ENCODE measurements around the gene OR2A7. TPM values are rescaled to one million over a fixed set of nuclear protein-coding genes. Genes with fewer than 3 reads are reported as not detected.
"Not testable (repeated sequence)": the region's sequence is repeated elsewhere in the genome, so short reads cannot be mapped to it uniquely, and the experiment has no call there.

The OR2A7 gene
- total and polyA plus RNA-seq, 2 of the 8 experiments (the other 6 are each of a cell fraction or from before 2014, with no cell fraction given) = 1.9 to 3.3 TPM

DNA sequence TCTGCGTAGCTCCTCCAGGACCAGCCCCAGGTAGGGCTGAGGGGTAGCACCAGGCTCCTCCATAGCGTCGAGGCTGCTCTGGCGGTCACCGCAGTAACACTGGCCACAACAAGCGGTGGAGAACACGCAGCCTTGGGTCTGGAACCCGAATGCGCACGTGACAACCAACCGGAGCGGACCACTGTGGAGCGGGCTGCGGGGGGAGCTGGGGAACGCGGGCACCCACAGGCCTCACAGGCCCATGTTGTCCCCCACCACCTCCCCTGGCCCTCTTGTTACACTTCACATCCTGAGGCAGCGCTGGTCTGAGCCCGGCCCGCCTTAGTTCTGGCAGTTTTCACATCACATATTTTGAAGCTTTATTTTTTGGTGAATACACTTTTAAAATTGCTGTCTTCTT lies 4.6 kb upstream of the OR2A7 start, which contains the start of gene CTAGE8:
CTAGE8 (minus strand) TSS at position 101 of the 400 bp plus-strand sequence; CDS start at position 63, 38 bp downstream.
- H2BK12ac ChIP-seq (ENCODE audit: low read depth, low read length); H3K4me3 ChIP-seq (ENCODE audit: extremely low read depth in 1 of 4, insufficient read depth in 2 of 4, low read depth in 3 of 4, low read length in 4 of 4); FAIRE-seq; H3K4me1 ChIP-seq (replicated peaks in 1 of 4; ENCODE audit: control insufficient read depth in 3 of 4, insufficient read depth in 4 of 4, low read length in 3 of 4); H3K36me3 ChIP-seq (ENCODE audit: control insufficient read depth in 2 of 4, insufficient read depth in 4 of 4, low read length in 3 of 4); H3K23ac ChIP-seq (ENCODE audit: insufficient read length); H2BK20ac ChIP-seq (ENCODE audit: low read length); H3K27ac ChIP-seq (ENCODE audit: low read depth, low read length); H3K18ac ChIP-seq (ENCODE audit: extremely low read depth, low read length); H2BK120ac ChIP-seq (replicated peaks; ENCODE audit: low read depth, low read length); H3K9ac ChIP-seq (replicated peaks in 1 of 4; ENCODE audit: extremely low read depth in 1 of 4, low read depth in 3 of 4, low read length in 3 of 4); H3K27me3 ChIP-seq (replicated peaks in 1 of 4; ENCODE audit: control insufficient read depth in 3 of 4, extremely low read depth in 1 of 4, insufficient read depth in 3 of 4, low read length in 3 of 4); H3K4me2 ChIP-seq (ENCODE audit: insufficient read depth in 1 of 2, low read depth in 2 of 2, low read length in 2 of 2); H3K56ac ChIP-seq (replicated peaks; ENCODE audit: insufficient read length, low read depth, low read length); H3K9me3 ChIP-seq (ENCODE audit: insufficient read depth in 2 of 2, low read depth in 1 of 2, low read length in 1 of 2); POLR2A ChIA-PET (ENCODE audit: partially characterized antibody); H3K4ac ChIP-seq (replicated peaks; ENCODE audit: insufficient read length, low read depth, low read length); H2AFZ ChIP-seq (ENCODE audit: low read length); H2BK15ac ChIP-seq (ENCODE audit: low read length); H3K23me2 ChIP-seq (ENCODE audit: low read depth, low read length); H2AK5ac ChIP-seq (ENCODE audit: low read depth, low read length); H4K91ac ChIP-seq (replicated peaks; ENCODE audit: insufficient read length, low read length); H3K79me2 ChIP-seq (ENCODE audit: control insufficient read depth in 1 of 2, insufficient read depth in 2 of 2, low read length in 2 of 2); H4K8ac ChIP-seq (ENCODE audit: extremely low read depth, insufficient read depth, low read length); DNase-seq (ENCODE audit: low read depth in 1 of 2, low spot score in 2 of 2); H4K20me1 ChIP-seq (replicated peaks in 1 of 2; ENCODE audit: control insufficient read depth in 1 of 2, insufficient read depth in 2 of 2, low read length in 2 of 2); H3K14ac ChIP-seq (ENCODE audit: insufficient read length); H3K79me1 ChIP-seq (ENCODE audit: low read depth, low read length); CTCF ChIA-PET (ENCODE audit: partially characterized antibody); H4K5ac ChIP-seq (ENCODE audit: insufficient read length, low read depth, low read length); H2BK5ac ChIP-seq (ENCODE audit: low read depth, low read length): not testable (repeated sequence)
- WGBS, 2 experiments (ENCODE audit: extremely low coverage in 1 of 2, insufficient coverage in 1 of 2, insufficient read length in 1 of 2, insufficient replicate concordance in 2 of 2, low coverage in 1 of 2, low lambda C conversion rate in 2 of 2, missing lambda C conversion rate in 1 of 2) = no CpG with 5 or more reads among the region's 19 CpGs

DNA sequence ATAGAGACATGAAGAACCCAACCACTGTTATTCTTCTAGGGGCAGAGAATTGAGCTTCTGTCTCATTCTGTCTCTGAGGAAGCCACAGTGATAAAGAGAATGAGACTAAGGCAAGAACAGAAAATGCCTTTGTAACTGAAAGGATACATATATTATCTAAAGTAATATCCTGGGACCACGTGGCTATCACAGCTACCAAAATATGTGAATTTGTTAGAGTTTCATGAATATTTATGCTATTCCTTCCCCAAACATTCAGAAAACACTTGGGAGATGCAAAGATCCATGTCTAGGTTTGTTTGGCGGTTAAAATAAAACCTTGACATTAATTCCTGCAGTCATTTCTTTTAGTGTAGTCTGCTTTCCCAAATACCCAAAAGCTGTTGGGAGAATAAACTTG lies 2.5 kb downstream of the OR2A7 start:
- DNase-seq (ENCODE audit: low read depth in 1 of 2, low spot score in 2 of 2); H3K23me2 ChIP-seq (ENCODE audit: low read depth, low read length); H3K27ac ChIP-seq (ENCODE audit: low read depth, low read length); H4K91ac ChIP-seq (replicated peaks; ENCODE audit: insufficient read length, low read length); H2BK5ac ChIP-seq (ENCODE audit: low read depth, low read length); H3K14ac ChIP-seq (ENCODE audit: insufficient read length); H3K18ac ChIP-seq (ENCODE audit: extremely low read depth, low read length); H2BK120ac ChIP-seq (replicated peaks; ENCODE audit: low read depth, low read length); H2AK5ac ChIP-seq (ENCODE audit: low read depth, low read length); H4K20me1 ChIP-seq (replicated peaks in 1 of 2; ENCODE audit: control insufficient read depth in 1 of 2, insufficient read depth in 2 of 2, low read length in 2 of 2); H3K56ac ChIP-seq (replicated peaks; ENCODE audit: insufficient read length, low read depth, low read length); H2BK20ac ChIP-seq (ENCODE audit: low read length); H3K79me1 ChIP-seq (ENCODE audit: low read depth, low read length); H3K4me1 ChIP-seq (replicated peaks in 1 of 4; ENCODE audit: control insufficient read depth in 3 of 4, insufficient read depth in 4 of 4, low read length in 3 of 4); H2AFZ ChIP-seq (ENCODE audit: low read length); H3K9ac ChIP-seq (replicated peaks in 1 of 4; ENCODE audit: extremely low read depth in 1 of 4, low read depth in 3 of 4, low read length in 3 of 4); H3K4ac ChIP-seq (replicated peaks; ENCODE audit: insufficient read length, low read depth, low read length); H3K23ac ChIP-seq (ENCODE audit: insufficient read length); H3K36me3 ChIP-seq (ENCODE audit: control insufficient read depth in 2 of 4, insufficient read depth in 4 of 4, low read length in 3 of 4); H3K79me2 ChIP-seq (ENCODE audit: control insufficient read depth in 1 of 2, insufficient read depth in 2 of 2, low read length in 2 of 2); H3K4me2 ChIP-seq (ENCODE audit: insufficient read depth in 1 of 2, low read depth in 2 of 2, low read length in 2 of 2); H3K27me3 ChIP-seq (replicated peaks in 1 of 4; ENCODE audit: control insufficient read depth in 3 of 4, extremely low read depth in 1 of 4, insufficient read depth in 3 of 4, low read length in 3 of 4); H4K8ac ChIP-seq (ENCODE audit: extremely low read depth, insufficient read depth, low read length); H3K9me3 ChIP-seq (ENCODE audit: insufficient read depth in 2 of 2, low read depth in 1 of 2, low read length in 1 of 2); CTCF ChIA-PET (ENCODE audit: partially characterized antibody); H2BK15ac ChIP-seq (ENCODE audit: low read length); H2BK12ac ChIP-seq (ENCODE audit: low read depth, low read length); H4K5ac ChIP-seq (ENCODE audit: insufficient read length, low read depth, low read length); H3K4me3 ChIP-seq (ENCODE audit: extremely low read depth in 1 of 4, insufficient read depth in 2 of 4, low read depth in 3 of 4, low read length in 4 of 4); POLR2A ChIA-PET (ENCODE audit: partially characterized antibody): not testable (repeated sequence)
- no CpG with 5 or more reads among the region's 2 CpGs for WGBS, 2 experiments (ENCODE audit: extremely low coverage in 1 of 2, insufficient coverage in 1 of 2, insufficient read length in 1 of 2, insufficient replicate concordance in 2 of 2, low coverage in 1 of 2, low lambda C conversion rate in 2 of 2, missing lambda C conversion rate in 1 of 2)
- peak; percentile 45 for FAIRE-seq

All from H1 (cell line).